ENCODE measurements around the gene ARHGAP19. TPM values are rescaled to one million over a fixed set of nuclear protein-coding genes. Genes with fewer than 3 reads are reported as not detected.

ARHGAP19 gene
- total and polyA plus RNA-seq, 2 of the 8 experiments (the other 6 are each of a cell fraction or from before 2014, with no cell fraction given) = 13.3 to 32.1 TPM

GRCh38 chr10:97196223-97197029, 96.0 kb downstream of the ARHGAP19 start (continued):
- TF ChIP-seq EZH2 (IDR thresholded peaks at IDR 0.05; ENCODE audit: low read depth, low read length, severe bottlenecking) (peak; percentile 49), YY1 (IDR thresholded peaks at IDR 0.05; ENCODE audit: low read depth, low read length) (peak; percentile 59; the same call in 1 of the 2 replicates), CTCF (IDR thresholded peaks at IDR 0.05; ENCODE audit: control extremely low read depth in 1 of 3, insufficient read depth in 1 of 3, low read depth in 1 of 3, low read length in 3 of 3) (peak; percentile 73 to 89 (median 83)), CREB1 (IDR thresholded peaks at IDR 0.05) (no peak), RXRA (IDR thresholded peaks at IDR 0.05; ENCODE audit: insufficient read depth, low read depth, low read length) (no peak), KDM4A (IDR thresholded peaks at IDR 0.05; ENCODE audit: low read depth, low read length, severe bottlenecking) (peak; percentile 92)
